GM18909 (cell line): ENCODE data around the gene SWT1.

Source experiments
- ATAC-seq: cut with Tn5 transposase; IDR thresholded peaks from one replicate; pipeline ENCODE4 v1.9.1; 2021; ENCODE audit warnings: mild to moderate bottlenecking; ENCODE audit not compliant: unreplicated experiment, poor library complexity

Gene SWT1, protein sequence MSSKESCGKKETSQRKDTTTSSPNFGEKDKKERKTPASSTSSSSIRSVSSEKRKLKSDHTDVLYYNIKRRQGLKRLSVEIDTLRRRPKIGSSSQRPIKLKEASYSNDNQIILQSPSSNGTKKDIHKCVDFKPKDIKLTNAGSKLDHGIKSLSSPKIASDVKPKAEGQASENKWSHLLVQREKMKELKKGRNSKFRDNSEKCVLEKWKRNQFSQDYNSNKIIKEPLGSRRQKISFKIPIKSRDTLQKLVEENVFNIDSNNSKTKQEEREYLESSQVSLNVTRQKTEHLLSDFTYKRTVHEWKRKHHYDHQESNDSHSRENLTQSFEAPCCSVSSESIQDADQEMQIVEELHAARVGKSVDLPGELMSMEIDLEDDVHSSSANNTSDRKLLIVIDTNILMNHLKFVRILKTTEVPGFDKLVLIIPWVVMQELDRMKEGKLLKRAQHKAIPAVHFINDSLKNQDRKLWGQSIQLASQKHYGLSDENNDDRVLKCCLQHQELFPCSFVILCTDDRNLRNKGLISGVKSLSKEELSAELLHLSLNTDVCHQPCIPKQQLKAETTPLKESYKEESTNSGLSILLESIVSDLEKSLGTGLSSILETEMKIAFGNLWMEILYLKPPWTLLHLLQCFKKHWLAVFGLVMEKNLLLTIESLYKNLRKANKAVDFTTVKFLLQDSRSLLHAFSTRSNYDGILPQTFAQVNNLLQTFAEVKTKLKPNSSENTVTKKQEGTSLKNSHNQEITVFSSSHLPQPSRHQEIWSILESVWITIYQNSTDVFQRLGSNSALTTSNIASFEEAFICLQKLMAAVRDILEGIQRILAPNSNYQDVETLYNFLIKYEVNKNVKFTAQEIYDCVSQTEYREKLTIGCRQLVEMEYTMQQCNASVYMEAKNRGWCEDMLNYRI

DNA sequence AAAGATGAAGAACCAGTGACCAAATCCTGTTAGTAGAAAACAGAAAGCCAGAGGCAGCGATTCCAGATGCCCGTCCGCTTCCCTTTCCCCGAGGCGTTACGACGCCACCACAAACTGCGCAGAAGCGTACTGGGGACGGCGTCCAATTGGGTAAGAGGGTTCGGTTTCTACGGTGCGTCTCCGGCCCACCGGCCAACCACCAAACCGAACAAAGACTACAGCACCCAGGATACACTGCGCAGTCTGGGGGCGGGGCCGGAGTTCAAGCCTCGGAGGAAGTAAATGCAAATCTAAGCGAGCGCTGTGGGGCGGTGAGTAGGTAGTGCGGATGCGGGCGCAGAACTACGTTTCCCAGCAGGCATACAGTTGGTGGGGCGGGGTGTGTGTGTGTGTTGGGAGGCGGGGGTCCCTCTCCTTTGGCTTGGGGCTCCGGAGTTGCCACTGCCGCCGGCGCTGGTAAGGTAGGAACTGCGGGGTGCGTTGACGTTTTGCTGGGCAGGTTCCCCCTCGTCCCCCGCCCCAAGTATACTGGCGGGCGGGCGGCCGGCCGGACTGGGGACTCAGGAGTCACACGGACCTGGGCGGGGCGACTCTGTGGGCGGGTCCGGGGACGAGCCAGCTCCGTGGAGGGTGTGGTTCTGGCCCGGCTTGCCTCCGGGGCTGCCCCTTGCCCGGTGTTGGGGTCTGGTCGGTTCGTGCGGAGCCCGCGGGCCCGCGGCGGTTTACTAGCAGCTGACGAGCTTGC, at the start of gene SWT1, which contains the start of gene TRMT1L:
TSS of gene SWT1 (plus strand) at position 314 of the 745 bp plus-strand sequence. CDS start 3,675 bp downstream, outside the sequence.
TSS of gene TRMT1L (minus strand) at position 100 of the 745 bp plus-strand sequence. CDS start 241 bp downstream, outside the sequence.
- peak; percentile 94 for ATAC-seq

DNA sequence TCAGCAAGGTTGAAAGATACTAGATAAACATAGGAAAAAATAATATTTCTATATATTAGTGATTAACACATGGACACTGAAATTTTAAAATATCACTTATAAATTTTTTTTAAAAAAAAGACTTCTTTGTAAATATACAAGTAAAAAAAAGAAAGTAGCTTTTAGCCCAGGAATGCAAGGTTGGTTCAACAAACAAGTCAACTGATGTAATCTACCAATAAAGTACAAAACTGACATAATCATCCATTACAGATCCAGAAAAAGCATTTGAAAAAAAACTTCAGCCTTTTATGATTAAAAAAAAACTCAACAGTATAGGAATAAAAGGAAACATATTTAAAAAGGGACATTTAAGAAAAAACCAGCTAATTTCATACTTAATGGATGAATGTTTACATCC, 48.6 kb upstream of the SWT1 start:
- ATAC-seq: no peak

DNA sequence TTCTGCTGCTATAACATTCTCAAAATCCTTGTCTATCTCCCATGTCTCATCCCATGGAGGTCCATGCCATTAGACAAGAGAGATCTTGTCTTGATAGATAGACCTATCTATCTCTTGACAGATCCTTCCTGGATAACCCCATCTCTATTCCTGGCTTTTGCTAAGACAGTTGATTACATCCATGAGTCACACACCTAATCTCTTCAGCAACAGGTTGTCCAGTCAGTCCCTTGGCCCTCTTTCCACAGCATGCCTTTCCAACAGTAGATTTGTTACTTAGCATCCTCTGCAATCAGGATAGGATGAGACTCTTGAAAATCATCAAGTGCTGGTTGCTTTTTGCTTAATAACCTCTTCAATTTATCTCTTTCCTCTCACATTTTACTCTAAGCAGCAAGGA, 46.8 kb upstream of the SWT1 start:
- ATAC-seq: no peak

DNA sequence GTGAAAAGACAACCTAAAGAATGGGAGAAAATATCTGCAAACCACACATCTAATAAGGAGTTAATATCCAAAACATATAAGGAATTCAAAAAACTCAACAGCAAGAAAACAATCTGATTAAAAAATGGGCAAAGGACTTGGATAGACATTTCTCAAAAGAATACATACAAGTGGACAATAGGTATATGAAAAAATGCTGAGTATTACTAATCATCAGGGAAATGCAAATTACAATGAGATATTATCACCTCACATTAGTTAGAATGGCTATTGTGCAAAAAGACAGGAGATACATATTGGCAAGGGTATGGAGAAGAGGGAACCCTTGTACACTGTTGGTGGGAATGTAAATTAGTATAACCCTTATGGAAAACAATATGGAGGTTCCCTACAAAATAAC, 45.1 kb upstream of the SWT1 start:
- ATAC-seq: no peak

DNA sequence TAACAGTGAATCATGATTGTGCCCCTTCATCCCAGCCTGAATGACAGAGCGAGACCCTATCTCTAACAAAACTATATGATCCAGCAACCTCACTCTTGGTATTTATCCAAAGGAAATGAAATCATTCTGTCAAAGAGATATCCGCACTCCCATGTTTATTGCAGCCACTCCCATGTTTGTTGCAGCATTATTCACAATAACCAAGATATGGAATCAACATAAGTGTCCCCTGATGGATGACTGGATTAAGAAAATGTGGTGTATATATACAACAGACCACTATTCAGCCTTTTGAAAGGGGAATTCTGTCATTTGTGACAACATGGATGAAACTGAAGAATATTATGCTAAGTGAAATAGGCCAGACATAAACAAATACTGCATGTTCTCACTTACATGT, 44.6 kb upstream of the SWT1 start:
- ATAC-seq: no peak

DNA sequence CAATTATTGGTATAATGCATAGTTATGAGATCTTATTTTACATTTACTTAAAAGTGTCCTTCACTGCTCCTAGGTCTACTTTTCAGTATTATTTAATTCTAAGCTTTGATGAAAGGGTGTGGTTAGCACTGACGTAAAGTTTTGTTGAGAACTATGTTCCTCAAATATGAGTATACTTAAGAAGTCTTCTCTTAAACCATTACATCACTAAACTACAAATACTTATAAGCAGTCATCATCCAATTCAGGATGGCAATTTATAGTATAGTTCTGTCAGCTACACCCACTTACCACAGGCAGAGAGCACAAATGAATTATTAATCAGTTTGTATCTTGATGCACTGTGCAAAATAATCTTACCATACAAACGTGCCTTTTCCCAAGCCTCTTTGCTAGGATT, 27.3 kb upstream of the SWT1 start:
- ATAC-seq: no peak

DNA sequence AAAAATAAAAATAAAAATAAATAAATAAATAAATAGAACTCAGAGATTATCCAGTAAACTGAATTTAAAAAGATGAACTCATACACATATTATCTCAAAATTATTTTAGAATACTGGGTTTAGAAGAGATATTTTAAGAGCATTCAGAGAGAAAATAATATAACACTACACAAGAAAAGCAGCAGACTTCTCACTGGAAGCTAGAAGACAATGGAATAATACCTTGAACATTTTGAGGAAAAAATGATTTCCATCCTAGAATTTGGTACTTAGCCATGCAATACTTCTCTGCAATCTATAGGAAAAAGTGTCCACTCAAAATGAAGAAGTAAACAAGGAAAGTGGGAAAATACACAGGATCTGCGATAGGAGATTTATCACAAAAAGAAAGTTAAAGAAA, 24.4 kb upstream of the SWT1 start:
- no peak for ATAC-seq

DNA sequence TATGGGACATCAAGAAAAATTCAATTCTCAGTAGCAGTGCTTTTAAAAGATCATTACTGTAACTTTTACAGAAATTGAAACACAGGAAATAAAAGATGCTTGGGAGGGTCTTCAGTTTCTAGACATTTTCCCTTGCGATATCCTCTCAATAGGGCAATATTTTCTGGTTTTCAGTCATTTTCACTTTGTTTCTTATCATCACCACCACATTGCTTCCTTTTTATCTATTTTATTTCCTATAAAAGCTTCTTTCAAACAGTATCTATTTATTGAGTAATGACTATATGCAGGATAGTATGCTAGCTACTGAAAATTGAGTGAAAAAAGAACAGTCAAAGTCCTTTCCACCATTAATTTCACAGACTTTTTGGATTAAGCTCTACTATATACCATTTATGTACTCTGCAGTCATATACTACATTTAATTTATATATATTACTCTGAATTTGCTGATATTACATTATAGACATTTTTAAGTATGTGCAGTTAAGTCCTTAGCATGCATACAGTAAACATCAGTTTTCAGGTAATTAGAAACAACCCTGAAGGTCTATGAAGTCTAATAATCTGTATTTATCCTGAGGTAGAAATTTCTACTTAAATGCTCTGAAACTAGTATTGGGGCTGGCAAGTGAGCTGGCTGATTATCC, 18.9 kb upstream of the SWT1 start:
- no peak for ATAC-seq

DNA sequence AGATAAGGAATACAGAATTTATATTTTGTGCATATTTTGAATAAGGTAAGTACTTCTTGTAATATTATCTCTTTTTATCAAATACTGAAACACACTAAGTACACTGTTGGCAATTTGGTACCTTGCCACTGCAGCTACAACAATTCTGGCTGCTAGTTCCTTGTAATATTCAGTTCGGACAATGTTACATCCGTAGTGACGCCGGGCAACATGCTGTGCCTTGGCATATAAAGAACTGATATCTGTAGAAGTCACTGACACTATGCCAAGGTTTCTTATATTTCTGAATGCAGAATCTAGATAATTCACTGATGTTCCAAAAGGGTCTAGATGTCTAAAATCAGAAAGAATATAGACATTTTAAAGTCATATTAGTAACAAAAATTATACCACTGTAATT, 17.7 kb upstream of the SWT1 start:
- no peak for ATAC-seq

DNA sequence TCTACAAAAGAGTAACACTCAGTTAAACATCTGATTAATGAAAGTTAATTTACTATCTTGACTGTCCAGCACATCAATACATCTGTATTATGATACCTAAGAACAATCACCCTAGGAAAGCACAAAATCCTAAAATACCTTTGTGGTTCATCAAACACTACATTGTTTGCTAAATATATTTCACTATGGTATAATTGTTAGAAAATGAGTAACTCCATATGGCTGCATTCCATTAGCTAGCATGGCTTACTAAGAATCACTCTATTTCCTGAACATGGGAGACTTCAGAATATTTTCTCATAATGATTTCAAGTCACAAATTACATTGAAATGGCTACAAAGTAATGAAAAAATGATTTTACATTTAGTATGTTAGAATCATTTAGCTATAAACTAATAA, 12.7 kb upstream of the SWT1 start:
- ATAC-seq: no peak

DNA sequence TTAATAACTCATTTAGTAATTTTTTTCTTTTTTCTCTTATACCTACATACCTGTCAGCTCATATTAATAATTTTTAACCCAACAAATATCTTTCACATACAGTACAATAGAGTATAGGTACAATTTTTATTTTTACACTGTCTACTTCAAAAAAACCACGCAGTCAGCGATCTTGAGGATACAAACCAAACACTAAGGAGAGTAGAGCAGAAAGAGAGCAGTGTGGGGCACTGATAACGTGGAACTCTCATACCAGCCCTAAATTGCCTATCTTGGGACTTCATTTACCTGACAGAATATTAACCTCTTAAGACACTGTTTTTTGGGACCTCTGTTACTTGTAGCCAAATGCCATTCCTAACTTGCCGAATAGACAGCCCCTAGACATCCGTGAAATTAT, 5.8 kb upstream of the SWT1 start:
- no peak for ATAC-seq

DNA sequence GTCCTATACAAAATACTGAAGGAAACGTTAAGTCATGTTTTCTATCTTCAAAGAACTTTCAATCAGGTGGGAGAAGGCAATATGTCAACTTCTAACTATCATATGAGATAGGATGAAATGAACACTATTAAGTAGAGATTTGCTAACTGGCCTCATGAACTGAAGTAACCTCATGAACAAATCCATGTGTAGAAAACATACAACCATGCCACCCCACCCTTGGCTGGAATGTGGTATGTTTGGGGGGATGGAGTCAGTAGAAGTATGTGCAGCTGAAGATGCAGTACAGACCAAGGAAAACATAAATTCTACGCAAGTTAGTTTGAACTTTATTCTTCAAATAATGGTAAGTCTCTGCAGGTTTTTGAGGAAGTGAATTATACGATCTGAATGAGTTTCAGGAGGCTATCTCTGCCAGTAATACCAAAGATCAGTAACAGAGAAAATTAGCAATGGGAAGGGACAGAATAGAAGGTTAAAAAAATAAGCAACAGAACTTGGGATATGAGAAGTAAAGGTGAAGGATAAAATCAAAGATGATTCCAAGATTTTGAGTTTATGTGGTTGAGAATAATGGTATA, 4.7 kb upstream of the SWT1 start:
- ATAC-seq: no peak

DNA sequence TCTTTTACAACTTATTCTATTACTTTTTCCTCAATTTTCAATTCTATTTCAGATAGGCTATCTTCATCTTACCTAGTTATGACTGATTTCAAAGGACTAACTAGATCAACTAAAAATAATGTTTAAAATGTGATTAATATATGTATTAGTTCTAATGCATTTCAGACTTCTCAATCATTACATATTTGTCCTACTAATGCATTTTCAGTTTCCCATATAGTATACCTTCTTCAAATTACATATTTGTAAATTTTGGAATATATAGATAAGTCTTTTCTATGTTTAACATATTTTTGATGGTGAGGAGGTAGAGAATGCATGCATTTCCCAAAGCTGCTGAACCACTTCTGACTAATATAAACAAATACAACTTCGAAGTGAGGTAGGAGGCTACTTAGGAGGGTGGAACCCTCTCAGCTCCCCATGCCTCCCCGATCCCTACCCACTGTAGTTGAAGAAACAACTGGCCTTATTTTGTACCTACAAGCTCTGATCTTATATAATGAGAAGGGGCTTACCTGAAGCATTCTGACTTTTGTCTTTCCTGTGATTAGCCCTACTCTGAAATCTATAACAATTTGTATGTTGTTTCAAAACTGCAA, 2.0 kb upstream of the SWT1 start:
- no peak for ATAC-seq

DNA sequence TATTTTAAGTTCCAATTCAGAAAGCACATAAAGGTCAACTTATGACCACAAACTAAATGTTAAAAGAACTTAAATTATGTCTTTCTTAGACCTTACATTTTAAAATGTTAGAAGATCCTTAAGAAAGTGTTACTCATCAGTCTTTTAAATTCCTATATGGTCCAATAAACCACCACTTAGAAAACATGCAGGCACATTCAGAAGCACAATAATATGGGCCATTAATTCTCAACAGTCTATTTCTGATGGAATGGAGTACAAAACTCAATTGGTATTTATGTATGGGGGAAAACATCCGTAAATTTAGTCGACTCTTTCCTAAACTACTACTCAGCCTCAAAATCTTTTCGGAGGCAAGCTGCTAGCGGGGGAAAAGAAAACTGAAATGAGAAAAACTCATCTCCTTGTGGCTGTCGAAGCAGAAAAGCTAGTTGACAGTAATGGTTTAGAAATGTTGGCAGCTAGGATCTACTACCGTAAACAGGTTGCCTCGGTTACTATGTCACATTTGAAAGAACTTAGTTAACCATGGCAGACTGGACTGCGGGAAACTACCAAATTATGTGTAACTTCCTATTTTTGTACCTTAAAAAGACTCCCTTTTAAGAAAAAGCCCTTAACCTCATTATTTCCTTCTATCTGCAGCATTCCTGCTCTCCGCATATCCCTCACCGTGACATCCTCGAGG, 1.2 kb upstream of the SWT1 start:
- no peak for ATAC-seq

DNA sequence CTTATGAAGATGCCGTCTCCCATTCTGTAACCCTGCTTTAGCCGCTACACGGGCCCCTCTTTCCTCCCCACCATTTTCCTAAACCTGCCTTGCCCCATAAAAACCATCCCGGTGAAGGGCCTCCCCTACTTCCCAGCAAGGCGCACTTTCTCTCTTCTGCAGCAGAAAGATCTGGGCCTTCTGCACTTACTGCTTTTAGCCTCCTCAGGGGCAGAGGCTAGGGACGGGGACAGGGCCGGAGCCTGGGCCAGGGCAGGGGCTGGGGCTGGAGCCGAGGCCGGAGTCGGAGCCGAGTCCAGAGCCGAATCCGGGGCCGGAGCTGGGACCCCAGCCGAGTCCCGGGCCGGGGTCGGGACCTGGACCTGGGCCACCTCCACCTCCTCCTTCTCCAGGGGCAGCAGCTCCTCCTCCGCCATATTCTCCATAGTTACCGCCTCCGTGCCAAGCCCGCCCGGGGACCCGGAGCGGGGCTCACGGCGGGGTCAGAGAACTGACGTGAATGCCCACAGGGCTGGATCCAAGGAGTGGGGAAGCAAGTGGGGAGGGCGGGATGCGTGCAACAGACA, 596 bp upstream of the SWT1 start:
- ATAC-seq: peak; percentile 30

DNA sequence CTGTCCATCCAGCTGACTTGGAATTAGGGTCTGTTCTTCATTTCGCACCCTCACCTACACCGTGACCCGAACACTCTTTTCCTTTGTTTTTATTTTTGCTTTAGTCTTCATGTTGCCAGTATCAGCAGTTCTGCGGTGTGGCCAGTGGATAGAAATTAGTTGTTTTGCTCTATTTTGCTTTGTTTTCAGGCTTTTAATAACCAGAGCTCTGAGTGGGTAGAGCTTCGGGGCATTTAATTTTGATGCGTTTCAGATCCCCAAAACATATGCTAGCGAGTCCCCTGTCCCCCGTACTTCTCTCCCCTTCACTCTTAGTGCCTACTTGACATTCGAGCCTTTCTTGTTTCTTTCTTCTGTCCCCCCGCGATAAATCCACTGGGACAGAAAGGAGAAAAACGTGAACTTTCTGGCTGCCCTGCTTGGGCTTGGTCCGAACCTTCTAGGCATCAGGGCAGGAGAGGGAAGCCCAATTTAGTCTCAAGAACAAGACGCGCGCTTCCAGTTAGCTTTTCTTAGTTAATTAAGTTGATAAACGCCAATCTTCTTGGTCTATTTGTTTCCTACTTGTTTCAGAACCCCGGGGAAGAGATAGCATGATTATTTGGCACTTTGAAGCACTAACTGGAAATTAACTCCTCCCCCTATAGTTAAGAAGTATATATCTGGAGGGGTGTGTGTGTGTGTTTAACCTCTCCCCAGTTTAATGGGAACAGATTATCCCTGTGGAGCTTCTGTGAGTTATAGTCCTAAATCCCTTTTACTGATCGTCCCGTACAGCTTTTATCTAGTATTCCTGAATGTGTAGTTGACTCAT, 839 bp downstream of the SWT1 start:
- ATAC-seq: no peak

DNA sequence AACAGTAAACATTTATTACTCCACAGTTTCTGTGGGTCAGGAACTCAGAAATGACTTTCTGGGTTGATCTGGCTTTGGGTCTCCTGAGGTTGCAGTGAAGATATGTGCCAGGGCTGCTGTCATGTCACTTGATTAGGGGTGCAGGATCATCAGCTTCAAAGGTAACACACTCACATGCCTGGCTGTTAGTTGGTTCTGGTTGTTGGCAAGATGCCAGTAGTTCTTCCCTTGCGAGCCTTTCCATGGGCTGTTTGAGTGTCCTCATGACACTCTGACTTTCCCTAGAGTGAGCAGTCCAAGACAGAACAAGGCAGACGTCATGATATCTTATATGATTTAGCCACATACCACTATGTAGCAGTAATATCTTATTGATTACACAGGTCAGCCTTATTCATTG, 1.8 kb downstream of the SWT1 start:
- ATAC-seq: no peak

DNA sequence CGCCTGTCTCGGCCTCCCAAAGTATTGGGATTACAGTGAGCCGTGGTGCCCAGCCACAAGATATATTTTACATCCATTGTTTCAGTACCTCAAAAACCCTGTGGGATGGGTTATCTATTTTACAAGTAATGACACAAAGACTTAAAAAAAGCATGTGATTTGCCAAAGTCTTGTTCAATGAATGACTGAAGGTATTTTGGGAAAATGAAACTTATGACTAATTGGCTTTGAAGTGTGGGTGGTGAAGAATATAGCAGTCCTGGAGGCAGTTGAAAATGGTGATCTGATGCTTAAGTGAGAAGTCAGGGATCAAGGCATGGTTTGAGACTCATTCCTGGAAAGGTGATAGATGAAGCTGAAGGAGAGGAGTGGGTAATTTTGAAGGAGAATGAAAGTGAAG, 3.0 kb downstream of the SWT1 start:
- no peak for ATAC-seq
